ENCODE measurements around the gene TAC4. TPM values are rescaled to one million over a fixed set of nuclear protein-coding genes. Genes with fewer than 3 reads are reported as not detected.

The TAC4 gene
- total and polyA plus RNA-seq, 4 donors = not detected

DNA sequence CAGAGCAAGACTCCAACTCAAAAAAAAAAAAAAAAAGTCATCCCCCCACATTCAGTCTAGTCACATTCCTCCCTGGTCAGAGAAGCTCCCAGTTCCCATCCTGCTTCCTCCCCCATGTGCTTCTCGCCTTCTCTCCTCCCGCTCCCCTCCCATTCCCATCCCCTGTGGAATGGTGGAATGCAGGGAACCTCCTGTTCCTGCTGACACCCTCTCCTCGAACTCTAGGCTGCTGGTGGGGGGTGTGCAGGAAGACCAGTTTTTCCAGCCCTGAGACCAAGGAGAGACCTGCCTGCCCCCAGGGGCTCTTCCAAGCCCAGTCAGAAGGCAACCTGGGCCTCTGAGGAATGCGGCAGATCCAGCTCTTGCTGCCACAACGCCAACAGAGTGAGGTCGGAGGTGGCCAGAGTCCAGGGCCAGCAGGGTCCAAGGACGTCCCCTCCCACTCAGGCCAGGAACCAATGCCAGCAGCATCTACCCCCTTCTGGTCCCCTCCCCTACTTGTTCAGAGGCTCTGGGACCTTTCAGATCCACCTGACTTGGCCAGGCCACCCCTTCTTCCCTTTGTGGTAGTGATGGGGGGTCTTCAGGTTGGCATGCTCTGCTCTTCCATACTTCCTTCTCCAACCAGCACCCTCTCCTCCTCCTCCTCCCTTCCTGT is 39.3 kb upstream of the TAC4 start:
- H3K27ac ChIP-seq (ENCODE audit: low read depth in 1 of 2, low read length in 2 of 2) = no peak overlapping the region
- no peaks in the 10 kb centered on the region for H3K4me1 ChIP-seq (ENCODE audit: control insufficient read depth in 4 of 4, insufficient read depth in 4 of 4, low read length in 3 of 4)
- H3K27me3 ChIP-seq (ENCODE audit: control insufficient read depth in 4 of 4, insufficient read depth in 4 of 4, low read length in 3 of 4) = peaks cover 0 to 8% (median 0%) of the 10 kb centered on the region in 4 donors
- WGBS = 47% methylated on average over 7 of the region's 7 CpGs
- no peak overlapping the region for H3K9ac ChIP-seq (ENCODE audit: low read depth in 1 of 2, low read length in 2 of 2)
- TF ChIP-seq RAD21 (IDR thresholded peaks at IDR 0.05) (no peak), FOXA2 (IDR thresholded peaks at IDR 0.05) (no peak), RXRA (IDR thresholded peaks at IDR 0.05) (no peak), GABPA (IDR thresholded peaks at IDR 0.05 in 1 of 2, conservative IDR thresholded peaks at IDR 0.05 in 1 of 2) (no peak), HNF4G (IDR thresholded peaks at IDR 0.05) (no peak), FOXA1 (IDR thresholded peaks at IDR 0.05) (no peak), SP1 (IDR thresholded peaks at IDR 0.05) (no peak), EGR1 (IDR thresholded peaks at IDR 0.05; ENCODE audit: low read depth in 2 of 2) (no peak), YY1 (IDR thresholded peaks at IDR 0.05) (no peak), JUND (IDR thresholded peaks at IDR 0.05) (no peak), NR2F2 (IDR thresholded peaks at IDR 0.05) (no peak), HNF4A (conservative IDR thresholded peaks at IDR 0.05) (no peak), TAF1 (conservative IDR thresholded peaks at IDR 0.05) (no peak)
- TF ChIP-seq, protein P1, sequence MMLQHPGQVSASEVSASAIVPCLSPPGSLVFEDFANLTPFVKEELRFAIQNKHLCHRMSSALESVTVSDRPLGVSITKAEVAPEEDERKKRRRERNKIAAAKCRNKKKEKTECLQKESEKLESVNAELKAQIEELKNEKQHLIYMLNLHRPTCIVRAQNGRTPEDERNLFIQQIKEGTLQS (IDR thresholded peaks at IDR 0.05) = no peak
- TF ChIP-seq, protein P2, sequence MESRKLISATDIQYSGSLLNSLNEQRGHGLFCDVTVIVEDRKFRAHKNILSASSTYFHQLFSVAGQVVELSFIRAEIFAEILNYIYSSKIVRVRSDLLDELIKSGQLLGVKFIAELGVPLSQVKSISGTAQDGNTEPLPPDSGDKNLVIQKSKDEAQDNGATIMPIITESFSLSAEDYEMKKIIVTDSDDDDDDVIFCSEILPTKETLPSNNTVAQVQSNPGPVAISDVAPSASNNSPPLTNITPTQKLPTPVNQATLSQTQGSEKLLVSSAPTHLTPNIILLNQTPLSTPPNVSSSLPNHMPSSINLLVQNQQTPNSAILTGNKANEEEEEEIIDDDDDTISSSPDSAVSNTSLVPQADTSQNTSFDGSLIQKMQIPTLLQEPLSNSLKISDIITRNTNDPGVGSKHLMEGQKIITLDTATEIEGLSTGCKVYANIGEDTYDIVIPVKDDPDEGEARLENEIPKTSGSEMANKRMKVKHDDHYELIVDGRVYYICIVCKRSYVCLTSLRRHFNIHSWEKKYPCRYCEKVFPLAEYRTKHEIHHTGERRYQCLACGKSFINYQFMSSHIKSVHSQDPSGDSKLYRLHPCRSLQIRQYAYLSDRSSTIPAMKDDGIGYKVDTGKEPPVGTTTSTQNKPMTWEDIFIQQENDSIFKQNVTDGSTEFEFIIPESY (IDR thresholded peaks at IDR 0.05) = no peak
- TF ChIP-seq, protein P3, sequence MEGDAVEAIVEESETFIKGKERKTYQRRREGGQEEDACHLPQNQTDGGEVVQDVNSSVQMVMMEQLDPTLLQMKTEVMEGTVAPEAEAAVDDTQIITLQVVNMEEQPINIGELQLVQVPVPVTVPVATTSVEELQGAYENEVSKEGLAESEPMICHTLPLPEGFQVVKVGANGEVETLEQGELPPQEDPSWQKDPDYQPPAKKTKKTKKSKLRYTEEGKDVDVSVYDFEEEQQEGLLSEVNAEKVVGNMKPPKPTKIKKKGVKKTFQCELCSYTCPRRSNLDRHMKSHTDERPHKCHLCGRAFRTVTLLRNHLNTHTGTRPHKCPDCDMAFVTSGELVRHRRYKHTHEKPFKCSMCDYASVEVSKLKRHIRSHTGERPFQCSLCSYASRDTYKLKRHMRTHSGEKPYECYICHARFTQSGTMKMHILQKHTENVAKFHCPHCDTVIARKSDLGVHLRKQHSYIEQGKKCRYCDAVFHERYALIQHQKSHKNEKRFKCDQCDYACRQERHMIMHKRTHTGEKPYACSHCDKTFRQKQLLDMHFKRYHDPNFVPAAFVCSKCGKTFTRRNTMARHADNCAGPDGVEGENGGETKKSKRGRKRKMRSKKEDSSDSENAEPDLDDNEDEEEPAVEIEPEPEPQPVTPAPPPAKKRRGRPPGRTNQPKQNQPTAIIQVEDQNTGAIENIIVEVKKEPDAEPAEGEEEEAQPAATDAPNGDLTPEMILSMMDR (IDR thresholded peaks at IDR 0.05; ENCODE audit: low read depth, low read length, missing input control) = no peak
- TF ChIP-seq, protein P4, sequence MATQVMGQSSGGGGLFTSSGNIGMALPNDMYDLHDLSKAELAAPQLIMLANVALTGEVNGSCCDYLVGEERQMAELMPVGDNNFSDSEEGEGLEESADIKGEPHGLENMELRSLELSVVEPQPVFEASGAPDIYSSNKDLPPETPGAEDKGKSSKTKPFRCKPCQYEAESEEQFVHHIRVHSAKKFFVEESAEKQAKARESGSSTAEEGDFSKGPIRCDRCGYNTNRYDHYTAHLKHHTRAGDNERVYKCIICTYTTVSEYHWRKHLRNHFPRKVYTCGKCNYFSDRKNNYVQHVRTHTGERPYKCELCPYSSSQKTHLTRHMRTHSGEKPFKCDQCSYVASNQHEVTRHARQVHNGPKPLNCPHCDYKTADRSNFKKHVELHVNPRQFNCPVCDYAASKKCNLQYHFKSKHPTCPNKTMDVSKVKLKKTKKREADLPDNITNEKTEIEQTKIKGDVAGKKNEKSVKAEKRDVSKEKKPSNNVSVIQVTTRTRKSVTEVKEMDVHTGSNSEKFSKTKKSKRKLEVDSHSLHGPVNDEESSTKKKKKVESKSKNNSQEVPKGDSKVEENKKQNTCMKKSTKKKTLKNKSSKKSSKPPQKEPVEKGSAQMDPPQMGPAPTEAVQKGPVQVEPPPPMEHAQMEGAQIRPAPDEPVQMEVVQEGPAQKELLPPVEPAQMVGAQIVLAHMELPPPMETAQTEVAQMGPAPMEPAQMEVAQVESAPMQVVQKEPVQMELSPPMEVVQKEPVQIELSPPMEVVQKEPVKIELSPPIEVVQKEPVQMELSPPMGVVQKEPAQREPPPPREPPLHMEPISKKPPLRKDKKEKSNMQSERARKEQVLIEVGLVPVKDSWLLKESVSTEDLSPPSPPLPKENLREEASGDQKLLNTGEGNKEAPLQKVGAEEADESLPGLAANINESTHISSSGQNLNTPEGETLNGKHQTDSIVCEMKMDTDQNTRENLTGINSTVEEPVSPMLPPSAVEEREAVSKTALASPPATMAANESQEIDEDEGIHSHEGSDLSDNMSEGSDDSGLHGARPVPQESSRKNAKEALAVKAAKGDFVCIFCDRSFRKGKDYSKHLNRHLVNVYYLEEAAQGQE (IDR thresholded peaks at IDR 0.05) = no peak
- TF ChIP-seq, protein P5, sequence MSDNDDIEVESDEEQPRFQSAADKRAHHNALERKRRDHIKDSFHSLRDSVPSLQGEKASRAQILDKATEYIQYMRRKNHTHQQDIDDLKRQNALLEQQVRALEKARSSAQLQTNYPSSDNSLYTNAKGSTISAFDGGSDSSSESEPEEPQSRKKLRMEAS (IDR thresholded peaks at IDR 0.05) = no peak
- DNase-seq (ENCODE audit: low spot score) = no peak
- no peaks in the 10 kb centered on the region for H3K9me3 ChIP-seq (ENCODE audit: control insufficient read depth in 4 of 4, low read length in 3 of 4)
- no peak overlapping the region for H3K4me3 ChIP-seq (ENCODE audit: low read depth in 1 of 3, low read length in 3 of 3)
- no peaks in the 10 kb centered on the region for H3K36me3 ChIP-seq (ENCODE audit: control insufficient read depth in 4 of 4, insufficient read depth in 3 of 4, low read depth in 1 of 4, low read length in 3 of 4)
